ENCODE data around the gene NUFIP2.
A peak's percentile ranks its signal among the peaks of the same experiment; 100 is the strongest.

Gene NUFIP2

DNA sequence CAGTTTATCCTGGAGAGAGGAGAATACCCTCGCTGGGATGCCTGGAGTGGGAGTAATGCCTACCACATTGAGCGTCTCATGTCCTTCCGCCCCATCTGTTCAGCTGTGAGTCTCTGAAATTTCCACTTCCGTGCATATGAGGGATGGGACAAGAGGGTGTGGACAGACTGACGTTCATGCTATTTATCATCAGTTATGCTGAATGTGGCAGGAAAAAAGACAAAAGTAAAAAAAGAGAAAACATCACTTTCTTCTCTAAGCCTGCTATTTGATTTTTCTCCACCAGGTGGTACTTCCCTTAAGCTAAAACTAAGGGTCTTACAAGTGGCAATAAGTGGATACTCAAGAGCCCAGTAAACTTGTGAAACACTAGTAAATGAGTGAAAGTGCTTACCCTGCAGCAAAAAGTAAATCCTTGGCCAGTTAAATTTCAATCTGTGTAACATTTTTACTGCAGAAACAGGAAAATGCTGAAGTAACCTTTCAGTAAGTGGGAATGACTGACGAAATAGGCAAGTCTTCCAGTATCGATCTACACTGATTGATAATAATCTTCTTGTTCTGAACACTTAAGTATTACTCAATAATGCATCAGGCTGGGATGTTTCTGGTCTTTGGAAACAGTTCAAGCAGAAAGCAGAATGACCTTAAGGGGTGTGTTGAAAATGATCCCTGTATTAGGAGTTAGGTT, 41.7 kb downstream of the NUFIP2 start:
- DNase-seq = no peak
- peaks cover 9% of the 10 kb centered on the region for H3K4me1 Mint-ChIP-seq
- no peaks in the 10 kb centered on the region for H3K9me3 Mint-ChIP-seq
- H3K27me3 Mint-ChIP-seq (ENCODE audit: low read depth, poor library complexity) = no peaks in the 10 kb centered on the region
- TF ChIP-seq, protein P1, sequence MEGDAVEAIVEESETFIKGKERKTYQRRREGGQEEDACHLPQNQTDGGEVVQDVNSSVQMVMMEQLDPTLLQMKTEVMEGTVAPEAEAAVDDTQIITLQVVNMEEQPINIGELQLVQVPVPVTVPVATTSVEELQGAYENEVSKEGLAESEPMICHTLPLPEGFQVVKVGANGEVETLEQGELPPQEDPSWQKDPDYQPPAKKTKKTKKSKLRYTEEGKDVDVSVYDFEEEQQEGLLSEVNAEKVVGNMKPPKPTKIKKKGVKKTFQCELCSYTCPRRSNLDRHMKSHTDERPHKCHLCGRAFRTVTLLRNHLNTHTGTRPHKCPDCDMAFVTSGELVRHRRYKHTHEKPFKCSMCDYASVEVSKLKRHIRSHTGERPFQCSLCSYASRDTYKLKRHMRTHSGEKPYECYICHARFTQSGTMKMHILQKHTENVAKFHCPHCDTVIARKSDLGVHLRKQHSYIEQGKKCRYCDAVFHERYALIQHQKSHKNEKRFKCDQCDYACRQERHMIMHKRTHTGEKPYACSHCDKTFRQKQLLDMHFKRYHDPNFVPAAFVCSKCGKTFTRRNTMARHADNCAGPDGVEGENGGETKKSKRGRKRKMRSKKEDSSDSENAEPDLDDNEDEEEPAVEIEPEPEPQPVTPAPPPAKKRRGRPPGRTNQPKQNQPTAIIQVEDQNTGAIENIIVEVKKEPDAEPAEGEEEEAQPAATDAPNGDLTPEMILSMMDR (IDR thresholded peaks at IDR 0.05) = peak; percentile 59
- H3K36me3 Mint-ChIP-seq (ENCODE audit: low read depth) = peaks cover 23% of the 10 kb centered on the region
- H3K27ac Mint-ChIP-seq = no peak overlapping the region
- H3K4me3 Mint-ChIP-seq = no peak overlapping the region

DNA sequence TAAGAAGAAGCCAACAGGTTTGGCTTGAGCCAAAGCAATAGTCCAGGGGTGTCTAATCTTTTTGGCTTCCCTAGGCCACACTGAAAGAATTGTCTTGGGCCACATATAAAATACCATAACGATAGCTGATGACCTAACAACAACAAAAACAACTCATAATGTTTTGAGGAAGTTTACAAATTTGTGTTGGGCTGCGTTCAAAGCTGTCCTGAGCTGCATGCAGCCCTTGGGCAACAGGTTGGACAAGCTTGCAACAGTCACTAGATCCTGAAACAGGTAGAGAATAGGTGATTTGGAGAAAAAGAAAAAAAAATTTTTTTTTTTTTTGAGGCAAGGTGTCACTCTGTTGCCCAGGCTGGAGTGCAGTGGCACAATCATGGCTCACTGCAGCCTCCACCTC, 42.8 kb downstream of the NUFIP2 start:
- H3K27ac Mint-ChIP-seq = no peak overlapping the region
- H3K4me3 Mint-ChIP-seq = no peak overlapping the region
- TF ChIP-seq, protein P1 (IDR thresholded peaks at IDR 0.05) = no peak
- peaks cover 19% of the 10 kb centered on the region for H3K36me3 Mint-ChIP-seq (ENCODE audit: low read depth)
- peaks cover 19% of the 10 kb centered on the region for H3K4me1 Mint-ChIP-seq
- no peaks in the 10 kb centered on the region for H3K9me3 Mint-ChIP-seq
- H3K27me3 Mint-ChIP-seq (ENCODE audit: low read depth, poor library complexity) = no peaks in the 10 kb centered on the region
- DNase-seq = no peak

GRCh38 chr17:29250666-29251065, 43.3 kb downstream of the NUFIP2 start:
- H3K27ac Mint-ChIP-seq = no peak overlapping the region

GRCh38 chr17:29248845-29249244, 45.1 kb downstream of the NUFIP2 start:
- no peak for DNase-seq
- TF ChIP-seq, protein P1 (IDR thresholded peaks at IDR 0.05) = no peak
- H3K27ac Mint-ChIP-seq = no peak overlapping the region
- no peaks in the 10 kb centered on the region for H3K9me3 Mint-ChIP-seq
- no peak overlapping the region for H3K4me3 Mint-ChIP-seq
- peaks cover 4% of the 10 kb centered on the region for H3K36me3 Mint-ChIP-seq (ENCODE audit: low read depth)
- peaks cover 21% of the 10 kb centered on the region for H3K4me1 Mint-ChIP-seq
- H3K27me3 Mint-ChIP-seq (ENCODE audit: low read depth, poor library complexity) = no peaks in the 10 kb centered on the region

More at GRCh38 chr17:29250666-29251065, 43.3 kb downstream of the NUFIP2 start:
- no peak for DNase-seq
- H3K27me3 Mint-ChIP-seq (ENCODE audit: low read depth, poor library complexity) = no peaks in the 10 kb centered on the region
- H3K4me1 Mint-ChIP-seq = peaks cover 20% of the 10 kb centered on the region
- no peaks in the 10 kb centered on the region for H3K9me3 Mint-ChIP-seq
- TF ChIP-seq, protein P1 (IDR thresholded peaks at IDR 0.05) = no peak
- peaks cover 15% of the 10 kb centered on the region for H3K36me3 Mint-ChIP-seq (ENCODE audit: low read depth)
- H3K4me3 Mint-ChIP-seq = no peak overlapping the region

DNA sequence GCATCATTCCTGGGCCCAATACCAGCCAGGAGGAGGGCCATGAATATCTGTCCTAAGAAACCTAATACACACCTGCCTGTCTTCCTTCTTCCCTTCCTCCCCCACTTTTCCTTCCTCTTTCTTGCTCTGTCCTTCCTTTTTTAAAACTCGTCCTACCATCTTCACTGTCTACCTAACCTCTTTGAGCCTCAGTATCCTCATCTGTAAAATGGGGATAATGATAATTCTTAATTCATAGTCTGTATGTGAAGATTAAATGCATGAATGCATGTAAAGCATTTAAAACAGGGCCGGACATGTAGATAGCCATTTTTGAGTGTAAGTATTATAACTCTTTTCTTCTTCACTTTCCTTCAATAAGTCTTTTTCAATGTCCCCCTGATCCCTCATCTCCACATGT, 46.7 kb downstream of the NUFIP2 start:
- Mint-ChIP-seq H3K9me3 (no peaks in the 10 kb centered on the region), H3K4me3 (no peak overlapping the region), H3K36me3 (ENCODE audit: low read depth) (no peaks in the 10 kb centered on the region), H3K27ac (no peak overlapping the region), H3K27me3 (ENCODE audit: low read depth, poor library complexity) (no peaks in the 10 kb centered on the region), H3K4me1 (peaks cover 23% of the 10 kb centered on the region)
- DNase-seq = no peak
- TF ChIP-seq, protein P1 (IDR thresholded peaks at IDR 0.05) = no peak

DNA sequence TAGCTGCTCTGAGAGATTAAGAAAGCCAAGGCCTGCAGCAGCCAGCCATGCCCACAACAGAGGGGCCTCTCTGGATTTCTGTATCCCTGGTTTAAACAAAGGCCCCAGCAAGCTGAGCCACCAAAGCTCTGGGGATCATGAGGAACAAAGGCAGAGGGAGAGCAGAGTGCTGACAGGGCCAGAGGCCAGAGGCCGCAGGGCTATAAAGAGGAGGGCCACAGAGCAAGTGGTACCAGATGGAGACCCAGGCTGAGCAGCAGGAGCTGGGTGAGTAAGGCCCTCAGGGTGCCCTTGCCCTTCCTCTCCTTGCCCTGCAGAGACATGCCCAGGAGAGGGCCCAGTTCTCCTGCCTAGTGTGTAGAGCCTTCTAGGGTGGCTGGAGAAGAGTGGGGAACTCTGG, 47.3 kb downstream of the NUFIP2 start, which contains the start of gene CRYBA1:
Gene CRYBA1 (plus strand): TSS at position 232 of the 400 bp plus-strand sequence. CDS start 5 bp downstream, at position 237.
- Mint-ChIP-seq H3K27me3 (ENCODE audit: low read depth, poor library complexity) (no peaks in the 10 kb centered on the region), H3K9me3 (no peaks in the 10 kb centered on the region), H3K4me1 (peaks cover 23% of the 10 kb centered on the region), H3K4me3 (no peak within 1 kb of the TSS), H3K27ac (peak within 1 kb of the TSS; percentile 73), H3K36me3 (ENCODE audit: low read depth) (no peaks in the 10 kb centered on the region)
- DNase-seq = no peak
- TF ChIP-seq, protein P1 (IDR thresholded peaks at IDR 0.05) = no peak
